ENCODE measurements around the gene UROD.
"Not testable (repeated sequence)": the region's sequence is repeated elsewhere in the genome, so short reads cannot be mapped to it uniquely, and the experiment has no call there.

UROD gene

GRCh38 chr1:45040297-45040696 is 28.2 kb downstream of the UROD start:
- no peak for DNase-seq (ENCODE audit: low read depth)

GRCh38 chr1:45043094-45043493 is 31.0 kb downstream of the UROD start:
- no peak for DNase-seq (ENCODE audit: low read depth)

GRCh38 chr1:45044916-45045315 is 32.9 kb downstream of the UROD start:
- no peak for DNase-seq (ENCODE audit: low read depth)

- no peak for DNase-seq (ENCODE audit: low read depth)
Measured at GRCh38 chr1:45047032-45047431, 35.0 kb downstream of the UROD start.

GRCh38 chr1:45051005-45051772 is 39.1 kb downstream of the UROD start:
- no peak for DNase-seq (ENCODE audit: low read depth)

- DNase-seq (ENCODE audit: low read depth) = no peak
Measured at GRCh38 chr1:45057542-45057941, 45.5 kb downstream of the UROD start.

GRCh38 chr1:45059829-45060228 is 47.8 kb downstream of the UROD start:
- DNase-seq (ENCODE audit: low read depth) = no peak

- not testable (repeated sequence) for DNase-seq (ENCODE audit: low read depth)
Measured at GRCh38 chr1:45062463-45062862, 50.4 kb downstream of the UROD start.

- DNase-seq (ENCODE audit: low read depth) = no peak
Measured at GRCh38 chr1:45065083-45065482, 53.0 kb downstream of the UROD start.

Measured in stimulated activated CD8-positive, alpha-beta memory T cell treated with anti-CD3 and anti-CD28 coated beads, Interleukin-12 subunit alpha, Interleukin-12 subunit beta, amount 100 ng/mL, for 4 hours (primary cell).